Tibial artery (tissue), 4 donors: ENCODE measurements around the gene L3MBTL4.

Source experiments
- DNase-seq, 2 donors: peaks; one replicate each; pipeline ENCODE4 v3.0.0-alpha.2; 2019
- H3K27ac ChIP-seq, 2 donors: fragments of 200-600 bp; sonication (generic) in 1 of 2; 1 replicate in 1 of 2; 2 replicates in 1 of 2; pipeline ENCODE4 v1.5.1; 2018 to 2019; ENCODE audit warnings: mild to moderate bottlenecking in 1 of 2
- H3K27me3 ChIP-seq, 2 donors: fragments of 200-600 bp; sonication (generic) in 1 of 2; one replicate each; pipeline versions ENCODE4 v1.5.1 to v1.6.0; 2016 to 2019
- H3K36me3 ChIP-seq, 3 donors: fragments of 200-600 bp; sonication (generic) in 2 of 3; one replicate each; pipeline ENCODE4 v1.5.1; 2016 to 2019; ENCODE audit warnings: mild to moderate bottlenecking in 2 of 3
- H3K4me1 ChIP-seq, 4 donors: fragments of 200-600 bp; sonication (generic) in 2 of 4; 1 replicate in 3 of 4; 2 replicates in 1 of 4; pipeline ENCODE4 v1.5.1; 2016 to 2019
- H3K4me3 ChIP-seq, 2 donors: fragments of 200-600 bp; sonication (generic) in 1 of 2; 1 replicate in 1 of 2; 2 replicates in 1 of 2; pipeline ENCODE4 v1.5.1; 2018 to 2019; ENCODE audit warnings: mild to moderate bottlenecking in 2 of 2
- H3K9me3 ChIP-seq, 3 donors: fragments of 200-600 bp; sonication (generic) in 1 of 3; one replicate each; pipeline ENCODE4 v1.5.1; 2016 to 2019
- intact Hi-C: fragments of 100-400 bp; cut with DNase I; formaldehyde crosslinking; loops from one replicate; pipeline ENCODE4 v1.15.0; 2023; ENCODE audit warnings: low total_unique reads
- TF ChIP-seq, protein P1 (sequence below), 2 experiments: fragments of 200-600 bp in 1 of 2; fragments of 450-650 bp in 1 of 2; IDR thresholded peaks; one replicate each; pipeline ENCODE4 v1.5.1; 2017 to 2019; ENCODE audit warnings: antibody characterized with exemption in 2 of 2, mild to moderate bottlenecking in 1 of 2, moderate library complexity in 1 of 2

The L3MBTL4 gene

DNA sequence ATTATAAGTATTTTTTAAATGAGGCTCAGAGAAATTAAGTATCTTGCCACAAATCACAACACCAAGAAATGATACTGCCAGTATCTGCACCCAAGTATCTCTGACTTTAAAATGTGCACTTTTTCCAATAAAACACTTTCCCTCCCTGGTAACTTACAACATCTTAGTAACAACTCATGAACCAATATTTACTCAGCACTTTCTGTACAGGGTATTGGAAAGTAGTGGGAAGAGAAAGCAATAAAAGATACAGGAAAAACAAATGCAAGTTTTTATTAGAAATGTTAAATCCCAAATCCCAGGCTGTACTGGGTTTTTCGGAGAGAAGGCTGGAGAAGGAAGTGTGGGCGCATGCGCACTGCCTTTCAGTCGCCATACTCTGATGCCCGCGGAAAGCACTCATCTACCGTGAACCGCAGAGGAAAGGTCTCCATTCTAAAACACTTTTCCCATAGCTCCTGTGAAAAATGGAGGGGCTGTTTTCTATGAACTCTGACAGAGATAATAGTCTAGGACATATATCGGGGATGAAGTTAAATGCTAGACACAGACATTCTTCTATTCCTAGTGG is 52.1 kb downstream of the L3MBTL4 start:
- Histone ChIP-seq H3K9me3 (no peaks in the 10 kb centered on the region), H3K36me3 (no peaks in the 10 kb centered on the region), H3K27me3 (no peaks in the 10 kb centered on the region), H3K4me1 (no peaks in the 10 kb centered on the region), H3K27ac (no peak overlapping the region), H3K4me3 (peak overlapping the region; percentile 23 to 46)
- intact Hi-C loops = no loop called here
- DNase-seq = no peak
- TF ChIP-seq, protein P1, sequence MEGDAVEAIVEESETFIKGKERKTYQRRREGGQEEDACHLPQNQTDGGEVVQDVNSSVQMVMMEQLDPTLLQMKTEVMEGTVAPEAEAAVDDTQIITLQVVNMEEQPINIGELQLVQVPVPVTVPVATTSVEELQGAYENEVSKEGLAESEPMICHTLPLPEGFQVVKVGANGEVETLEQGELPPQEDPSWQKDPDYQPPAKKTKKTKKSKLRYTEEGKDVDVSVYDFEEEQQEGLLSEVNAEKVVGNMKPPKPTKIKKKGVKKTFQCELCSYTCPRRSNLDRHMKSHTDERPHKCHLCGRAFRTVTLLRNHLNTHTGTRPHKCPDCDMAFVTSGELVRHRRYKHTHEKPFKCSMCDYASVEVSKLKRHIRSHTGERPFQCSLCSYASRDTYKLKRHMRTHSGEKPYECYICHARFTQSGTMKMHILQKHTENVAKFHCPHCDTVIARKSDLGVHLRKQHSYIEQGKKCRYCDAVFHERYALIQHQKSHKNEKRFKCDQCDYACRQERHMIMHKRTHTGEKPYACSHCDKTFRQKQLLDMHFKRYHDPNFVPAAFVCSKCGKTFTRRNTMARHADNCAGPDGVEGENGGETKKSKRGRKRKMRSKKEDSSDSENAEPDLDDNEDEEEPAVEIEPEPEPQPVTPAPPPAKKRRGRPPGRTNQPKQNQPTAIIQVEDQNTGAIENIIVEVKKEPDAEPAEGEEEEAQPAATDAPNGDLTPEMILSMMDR (IDR thresholded peaks at IDR 0.05) = no peak

DNA sequence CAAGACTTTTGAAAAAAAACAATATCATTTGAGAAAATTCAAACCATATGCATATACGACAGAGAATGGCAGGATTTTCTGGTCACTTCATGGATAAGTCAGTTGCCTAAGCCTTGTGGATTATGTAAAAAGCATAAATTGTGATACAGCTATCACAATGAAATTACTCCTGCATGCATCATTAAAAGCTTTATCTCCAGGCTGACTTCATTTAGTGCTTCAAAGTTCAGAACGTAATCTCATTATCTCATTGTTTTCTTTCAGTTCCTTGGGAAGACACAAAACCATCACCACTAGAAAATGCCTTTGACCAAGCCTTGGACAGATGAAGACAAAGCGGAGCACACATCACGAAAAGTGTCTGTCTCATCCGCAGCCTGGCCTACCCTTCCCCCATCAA is 57.0 kb downstream of the L3MBTL4 start:
- Histone ChIP-seq H3K36me3 (no peaks in the 10 kb centered on the region), H3K4me3 (no peak overlapping the region), H3K9me3 (no peaks in the 10 kb centered on the region), H3K27ac (no peak overlapping the region), H3K27me3 (no peaks in the 10 kb centered on the region), H3K4me1 (no peaks in the 10 kb centered on the region)
- TF ChIP-seq, protein P1 (IDR thresholded peaks at IDR 0.05) = no peak
- no peak for DNase-seq
- intact Hi-C loops = no loop called here

DNA sequence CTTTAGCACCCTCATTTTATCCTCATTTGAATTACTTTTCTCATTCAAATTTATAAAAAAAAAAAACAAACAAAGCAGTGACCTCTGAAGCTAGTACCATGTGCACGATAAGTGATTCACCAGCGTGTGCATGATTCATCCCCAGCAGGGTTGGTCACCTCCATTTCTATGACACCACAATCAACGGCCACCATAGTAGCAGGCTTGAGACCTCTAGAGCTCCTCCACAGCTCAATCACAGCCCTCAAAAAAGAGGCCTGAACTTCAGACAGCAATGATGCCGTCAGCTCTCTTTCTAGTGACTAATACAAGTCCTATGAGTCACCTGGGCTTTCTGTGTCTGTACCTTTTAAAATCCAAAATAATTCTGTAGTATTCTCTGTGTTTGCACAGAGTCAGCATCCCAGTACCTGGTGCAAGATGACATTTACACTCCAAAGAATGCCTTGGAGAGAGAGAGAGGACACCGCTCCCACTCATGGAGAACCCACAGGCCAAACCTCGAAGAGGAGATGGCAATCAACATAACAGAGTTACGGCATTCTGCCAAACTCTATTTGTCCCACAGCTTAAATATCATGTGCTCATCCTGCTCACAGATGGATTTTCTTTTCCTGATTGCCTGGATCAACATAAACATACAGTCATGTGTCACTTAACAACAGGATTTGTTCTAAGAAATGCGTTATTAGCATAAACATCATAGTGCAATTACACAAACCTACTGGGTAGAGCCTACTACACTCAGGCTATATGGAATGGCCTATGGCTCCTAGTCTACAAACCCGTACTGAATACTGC is 58.7 kb downstream of the L3MBTL4 start:
- Histone ChIP-seq H3K27ac (no peak overlapping the region), H3K4me1 (no peaks in the 10 kb centered on the region), H3K4me3 (no peak overlapping the region), H3K36me3 (no peaks in the 10 kb centered on the region), H3K9me3 (no peaks in the 10 kb centered on the region), H3K27me3 (no peaks in the 10 kb centered on the region)
- TF ChIP-seq, protein P1 (IDR thresholded peaks at IDR 0.05) = no peak
- intact Hi-C loops = no loop called here
- no peak for DNase-seq

DNA sequence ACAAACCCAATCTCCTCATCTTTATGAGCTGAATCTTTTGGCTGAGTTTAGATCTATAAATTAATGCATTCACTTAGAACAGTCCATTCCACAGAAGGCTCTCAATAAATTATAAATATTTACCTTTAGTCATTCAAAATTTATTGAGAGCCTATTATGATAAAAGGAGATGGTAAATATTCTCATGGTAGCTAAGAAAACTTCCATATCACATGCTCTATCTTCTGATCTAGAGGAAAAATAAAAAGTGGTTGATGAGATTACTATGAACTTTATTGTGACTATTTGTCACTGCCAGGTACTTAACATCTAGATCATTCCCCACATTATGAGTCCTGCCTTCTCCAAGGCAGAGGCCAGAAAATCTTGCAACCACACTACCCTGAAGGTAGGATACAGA is 62.4 kb downstream of the L3MBTL4 start:
- intact Hi-C loops = no loop called here
- H3K27me3 ChIP-seq = no peaks in the 10 kb centered on the region
- no peak overlapping the region for H3K27ac ChIP-seq
- no peak for DNase-seq
- TF ChIP-seq, protein P1 (IDR thresholded peaks at IDR 0.05) = no peak
- H3K36me3 ChIP-seq = no peaks in the 10 kb centered on the region
- no peaks in the 10 kb centered on the region for H3K4me1 ChIP-seq
- no peak overlapping the region for H3K4me3 ChIP-seq
- no peaks in the 10 kb centered on the region for H3K9me3 ChIP-seq

DNA sequence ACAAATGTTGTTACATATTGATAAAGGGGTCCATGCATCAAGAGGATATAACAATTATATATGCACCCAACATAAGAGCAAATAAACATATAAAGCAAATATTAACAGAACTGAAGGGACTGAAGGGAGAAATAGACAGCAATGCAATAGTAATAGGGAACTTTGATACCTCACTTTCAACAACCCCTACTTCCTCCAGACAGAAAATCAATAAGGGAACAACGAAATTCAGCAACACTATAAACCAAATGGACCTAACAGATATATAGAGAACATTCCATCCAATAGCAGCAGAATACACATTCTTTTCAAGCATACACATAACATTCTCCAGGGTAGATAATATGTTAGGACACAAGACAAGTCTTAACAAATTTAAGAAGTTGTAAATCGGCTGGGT is 71.7 kb downstream of the L3MBTL4 start:
- intact Hi-C loops = no loop called here
- H3K4me3 ChIP-seq = no peak overlapping the region
- H3K27ac ChIP-seq = no peak overlapping the region
- no peaks in the 10 kb centered on the region for H3K27me3 ChIP-seq
- no peaks in the 10 kb centered on the region for H3K4me1 ChIP-seq
- no peak for DNase-seq
- peaks cover 0 to 19% (median 10%) of the 10 kb centered on the region in 3 donors for H3K9me3 ChIP-seq
- TF ChIP-seq, protein P1 (IDR thresholded peaks at IDR 0.05) = no peak
- no peaks in the 10 kb centered on the region for H3K36me3 ChIP-seq
